ENCODE results near the gene MCF2.

The MCF2 gene

GRCh38 chrX:139581068-139581467 lies 126.9 kb downstream of the MCF2 start:
- DNase-seq, result no peak

GRCh38 chrX:139566981-139567380 lies 141.0 kb downstream of the MCF2 start:
- no peak for DNase-seq

DNA sequence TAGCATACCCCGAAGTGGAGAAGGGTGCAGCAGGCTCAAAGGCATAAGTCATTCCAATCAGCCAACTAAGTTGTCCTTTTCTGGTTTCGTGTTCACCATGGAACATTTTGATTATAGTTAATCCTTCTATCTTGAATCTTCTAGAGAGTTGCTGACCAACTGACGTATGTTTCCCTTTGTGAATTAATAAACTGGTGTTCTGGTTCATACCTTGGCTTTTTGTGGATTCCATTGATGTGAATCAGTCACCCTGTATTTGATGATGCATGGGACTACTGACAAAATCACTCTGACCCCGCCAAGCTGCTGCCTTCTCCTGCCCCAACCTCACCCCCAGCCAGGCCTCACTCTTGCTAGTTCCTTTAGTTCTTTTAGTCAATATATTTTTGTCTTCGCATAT lies 144.7 kb downstream of the MCF2 start:
- no peak for DNase-seq

DNA sequence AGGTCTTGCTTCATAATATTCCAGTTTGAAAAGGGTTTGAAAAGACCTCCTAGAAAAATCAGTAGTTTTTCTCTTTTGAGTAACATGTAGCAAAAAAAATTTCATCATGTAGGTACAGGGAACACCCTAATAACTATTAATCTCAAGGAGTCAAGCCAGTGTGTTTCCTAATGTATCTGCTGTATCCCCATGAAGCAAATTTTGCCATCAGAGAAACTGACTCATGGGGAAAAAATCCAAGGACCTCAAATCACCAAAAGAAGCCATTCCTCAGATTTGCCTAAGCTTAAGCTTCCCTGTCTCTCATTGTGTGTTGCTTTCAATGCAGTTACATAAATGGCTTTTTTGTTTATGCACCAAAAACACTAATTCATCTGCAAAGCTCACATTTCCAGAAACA lies 147.7 kb downstream of the MCF2 start:
- DNase-seq, result no peak

GRCh38 chrX:139559383-139560042 lies 148.5 kb downstream of the MCF2 start:
- peak; percentile 67 for DNase-seq

DNA sequence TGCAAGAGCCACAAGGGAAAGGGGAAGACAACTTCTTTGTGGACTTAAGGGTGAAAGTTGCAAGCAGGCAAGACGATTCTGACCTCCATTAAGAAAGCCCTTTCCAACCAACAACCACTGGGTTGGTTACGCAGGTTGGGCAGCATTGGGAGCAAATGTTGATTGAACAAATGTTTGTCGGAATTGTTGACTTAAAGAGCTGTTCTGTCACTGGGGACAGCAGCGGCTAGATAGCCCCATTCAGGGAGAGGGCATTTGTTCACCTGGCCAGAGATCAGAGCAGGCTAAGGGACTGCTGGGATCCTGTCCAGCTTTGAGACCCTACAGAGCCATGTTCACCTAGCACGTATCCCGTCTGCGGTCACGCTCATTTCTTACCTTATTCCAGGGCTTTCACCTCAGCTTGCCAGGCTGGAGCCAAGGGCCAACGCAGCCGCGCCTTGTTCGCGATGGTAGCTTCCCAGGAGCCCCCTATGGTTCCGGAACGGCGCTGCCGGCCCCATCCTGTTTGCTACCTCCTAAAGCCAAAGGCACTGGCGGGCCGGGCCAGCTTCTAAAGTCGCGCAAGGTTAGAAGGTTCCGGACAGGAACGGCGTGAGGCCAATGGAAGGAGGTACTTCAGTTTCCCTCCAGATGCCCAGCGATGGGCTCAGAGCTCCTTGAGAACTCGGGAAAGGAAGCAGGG lies 152.8 kb downstream of the MCF2 start:
- DNase-seq, result peak; percentile 1

GRCh38 chrX:139554376-139554775 lies 153.6 kb downstream of the MCF2 start:
- peak; percentile 44 for DNase-seq

- no peak for DNase-seq
These were observed 163.4 kb downstream of the MCF2 start for GRCh38 chrX:139544591-139544990.

GRCh38 chrX:139543920-139544319 lies 164.0 kb downstream of the MCF2 start:
- no peak for DNase-seq

DNA sequence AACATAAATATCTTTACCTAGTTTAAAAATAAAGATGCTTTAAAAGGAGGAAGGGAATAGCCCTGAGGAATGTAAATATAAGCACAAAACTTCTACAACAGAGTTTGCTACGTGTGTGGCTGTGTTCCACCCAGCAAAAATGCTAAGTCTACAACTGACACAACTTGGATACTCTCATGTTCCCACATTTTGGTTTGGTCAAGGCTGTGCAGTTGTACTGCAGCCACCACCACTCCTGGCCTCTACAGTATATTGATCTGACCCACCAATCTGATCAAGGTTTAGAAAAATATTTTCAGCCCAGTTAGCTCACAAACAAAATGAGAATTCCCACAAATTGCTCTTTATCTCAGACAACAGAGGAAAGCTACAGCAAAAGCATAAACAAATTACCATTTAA lies 165.3 kb downstream of the MCF2 start:
- no peak for DNase-seq

DNA sequence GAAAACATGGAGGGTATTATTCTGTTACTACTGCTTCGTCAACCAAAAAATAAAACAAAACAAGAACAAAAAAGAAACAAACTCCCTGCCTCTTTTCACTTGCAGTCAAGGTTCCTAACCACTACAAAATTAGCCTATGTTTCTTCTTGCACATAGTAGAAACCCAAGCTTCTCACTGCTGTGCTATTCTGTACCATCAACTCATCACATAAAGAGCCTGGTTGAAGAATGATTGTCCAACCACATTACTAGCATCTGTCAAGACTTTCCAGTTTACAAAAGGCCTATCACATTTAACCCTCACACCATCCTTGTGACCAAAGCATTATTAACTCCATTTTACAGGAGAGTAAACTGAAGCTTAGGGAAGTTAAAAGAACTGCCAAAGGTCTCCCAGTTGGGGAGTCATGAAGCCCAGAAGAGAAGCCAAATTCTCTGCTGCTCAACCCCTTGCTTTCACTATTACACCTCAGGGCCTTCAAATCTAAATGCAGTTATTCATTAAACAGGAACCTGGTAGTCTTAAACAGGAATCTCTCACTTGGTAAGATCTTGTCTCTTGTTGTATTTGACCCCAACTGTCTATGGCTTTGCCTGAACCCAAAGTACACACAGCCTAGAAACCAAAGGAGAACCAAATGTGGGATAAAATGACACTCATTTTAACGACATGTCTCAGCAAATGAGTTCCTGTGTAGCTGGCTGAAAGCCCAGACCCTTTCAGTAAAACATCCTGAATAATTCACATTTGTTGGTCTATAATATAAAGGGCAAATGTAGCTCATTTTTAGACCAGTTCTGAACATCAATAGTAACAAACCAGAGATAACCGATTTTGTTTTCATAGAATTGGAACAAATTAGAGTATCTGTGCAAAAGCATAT lies 168.8 kb downstream of the MCF2 start:
- no peak for DNase-seq

GRCh38 chrX:139533444-139533843 lies 174.5 kb downstream of the MCF2 start:
- DNase-seq, result no peak

- no peak for DNase-seq
These were observed 175.1 kb downstream of the MCF2 start for GRCh38 chrX:139532834-139533233.

All from suppressor macrophage treated with lipopolysaccharide for 4 hours (primary cell).